GM13977 (cell line): ENCODE data around the gene SPTSSB.

ENCODE experiments used
- DNase-seq: peaks from one replicate; pipeline ENCODE4 v3.0.0; 2012; ENCODE audit warnings: low spot score
- CTCF ChIP-seq: IDR thresholded peaks from 2 replicates; pipeline ENCODE4 v1.5.1; 2012; ENCODE audit warnings: mild to moderate bottlenecking, control low read depth; ENCODE audit not compliant: insufficient read depth; ENCODE audit errors: extremely low read depth, missing control alignments
- in situ Hi-C: fragments of 300-500 bp; cut with MboI; formaldehyde crosslinking; loops from one replicate; pipeline ENCODE4 v1.12.0; 2022; ENCODE audit warnings: low sequenced_read_pairs, low pct_unique_long_range_greater_than_20kb, mixed read lengths, inconsistent platforms; ENCODE audit not compliant: unreplicated experiment

The SPTSSB gene

GRCh38 chr3:161333696-161334095 is 37.6 kb downstream of the SPTSSB start:
- TF ChIP-seq CTCF: no peak
- in situ Hi-C loops: no loop called here
- DNase-seq: no peak

DNA sequence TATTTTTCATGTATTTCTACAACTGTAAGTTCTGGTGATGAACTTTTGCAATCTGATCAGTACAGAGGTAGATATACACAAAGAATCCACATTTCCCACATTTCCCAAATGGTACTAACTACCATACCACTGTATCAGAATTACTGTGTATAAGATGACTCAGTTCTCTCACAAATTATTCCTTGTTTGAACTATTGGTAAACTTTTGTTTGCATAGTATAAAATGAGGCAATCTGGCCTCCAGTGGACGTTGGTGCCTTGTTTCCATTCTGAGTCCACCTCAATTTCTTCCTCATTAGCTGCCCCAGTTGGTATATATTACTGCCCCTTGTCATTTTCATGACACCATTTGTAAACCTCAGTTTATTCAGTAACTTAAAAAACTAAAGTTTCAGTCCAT is 38.5 kb downstream of the SPTSSB start:
- DNase-seq: no peak
- in situ Hi-C loops: no loop called here
- no peak for TF ChIP-seq CTCF

- no peak for DNase-seq
- in situ Hi-C loops: no loop called here
- no peak for TF ChIP-seq CTCF
Measured at GRCh38 chr3:161325059-161325458, 46.3 kb downstream of the SPTSSB start.

- TF ChIP-seq CTCF: no peak
- in situ Hi-C loops: no loop called here
Measured at GRCh38 chr3:161323926-161324621, 47.2 kb downstream of the SPTSSB start.

DNA sequence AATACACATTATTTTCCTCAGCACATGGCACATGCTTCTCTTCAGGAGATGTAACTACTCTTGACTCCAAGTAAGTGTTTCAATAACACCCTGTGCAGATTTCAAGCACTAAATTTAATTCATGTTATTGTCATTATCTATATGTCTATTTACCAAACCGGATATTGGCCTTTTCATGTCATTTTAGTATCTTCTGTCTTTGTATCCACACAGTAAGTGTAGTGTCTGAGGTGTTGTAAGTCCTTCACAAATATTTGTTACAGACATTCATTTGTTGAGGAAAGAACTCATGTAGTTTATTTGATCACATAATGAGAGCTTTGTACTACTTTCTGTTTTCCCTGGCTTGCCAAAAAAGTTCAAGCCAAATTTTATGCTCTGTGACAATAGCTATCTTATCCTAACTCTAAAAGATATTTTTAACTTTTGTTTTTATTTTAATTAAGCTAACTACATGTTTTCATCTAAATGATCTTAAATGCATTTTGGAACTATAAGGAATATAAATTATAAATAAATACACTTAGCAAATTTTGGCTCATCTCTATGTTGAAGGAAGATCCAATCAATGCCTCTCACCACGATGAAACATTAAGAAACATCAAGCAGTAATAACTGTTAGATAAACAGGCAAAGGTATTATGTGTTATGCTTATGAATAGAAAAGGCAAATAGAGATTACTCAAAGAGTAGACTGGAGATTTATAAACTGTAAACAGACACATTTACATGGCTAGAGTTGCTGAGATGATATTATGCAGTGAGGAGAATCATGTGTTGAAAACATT is 48.3 kb downstream of the SPTSSB start:
- in situ Hi-C loops: no loop called here
- no peak for TF ChIP-seq CTCF
- DNase-seq: no peak

More at GRCh38 chr3:161323926-161324621, 47.2 kb downstream of the SPTSSB start:
- DNase-seq: no peak

DNA sequence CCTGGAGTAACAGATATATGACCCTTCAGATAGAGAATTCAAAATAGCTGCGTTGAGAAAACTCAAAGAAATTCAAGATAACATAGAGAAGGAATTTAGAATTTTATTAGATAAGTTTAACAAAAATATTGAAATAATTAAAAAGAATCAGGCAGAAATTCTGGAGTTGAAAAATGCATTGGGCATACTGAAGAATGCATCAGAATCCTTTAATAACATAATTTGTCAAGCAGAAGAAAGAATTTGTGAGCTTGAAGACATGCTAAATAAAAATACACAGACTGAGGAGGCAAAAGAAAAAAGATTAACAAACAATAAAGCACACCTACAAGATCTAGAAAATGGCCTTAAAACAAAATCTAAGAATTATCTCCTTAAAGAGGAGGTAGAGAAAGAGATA is 50.5 kb downstream of the SPTSSB start:
- DNase-seq: no peak
- in situ Hi-C loops: no loop called here
- no peak for TF ChIP-seq CTCF
